NCI-H187 treated with DMSO at 0.1 percent for 48 hours (cell line): ENCODE measurements around the gene CHURC1.

ENCODE experiments used
- DNase-seq: peaks from one replicate; lab custom pipeline; 2025; lab: John Stamatoyannopoulos, UW

The CHURC1 gene

GRCh38 chr14:64938972-64939816 lies 24.9 kb downstream of the CHURC1 start:
- peak; percentile 37 for DNase-seq

- DNase-seq: no peak
Measured at GRCh38 chr14:64939817-64940190, 25.5 kb downstream of the CHURC1 start.

GRCh38 chr14:64940336-64940910 lies 26.2 kb downstream of the CHURC1 start:
- no peak for DNase-seq

GRCh38 chr14:64942531-64943111 lies 28.4 kb downstream of the CHURC1 start, which contains the start of gene GPX2:
Gene GPX2 (minus strand): TSS chr14:64942745. CDS start chr14:64942726, 19 bp downstream.
- peak; percentile 85 for DNase-seq

- DNase-seq: no peak
Measured at GRCh38 chr14:64943556-64943955, 29.3 kb downstream of the CHURC1 start.

GRCh38 chr14:64944041-64944440 lies 29.8 kb downstream of the CHURC1 start:
- no peak for DNase-seq

- no peak for DNase-seq
Measured at GRCh38 chr14:64944861-64945260, 30.6 kb downstream of the CHURC1 start.

- no peak for DNase-seq
Measured at GRCh38 chr14:64945431-64946178, 31.4 kb downstream of the CHURC1 start.

- DNase-seq: no peak
Measured at GRCh38 chr14:64946310-64947045, 32.2 kb downstream of the CHURC1 start.

- DNase-seq: no peak
Measured at GRCh38 chr14:64947710-64948611, 33.7 kb downstream of the CHURC1 start.

GRCh38 chr14:64948612-64949210 lies 34.5 kb downstream of the CHURC1 start:
- no peak for DNase-seq

- DNase-seq: no peak
Measured at GRCh38 chr14:64950889-64951288, 36.6 kb downstream of the CHURC1 start.

GRCh38 chr14:64951291-64951690 lies 37.0 kb downstream of the CHURC1 start:
- no peak for DNase-seq

- no peak for DNase-seq
Measured at GRCh38 chr14:64951724-64952123, 37.5 kb downstream of the CHURC1 start.

- no peak for DNase-seq
Measured at GRCh38 chr14:64952598-64953309, 38.5 kb downstream of the CHURC1 start.

- DNase-seq: no peak
Measured at GRCh38 chr14:64953310-64953654, 39.0 kb downstream of the CHURC1 start.

GRCh38 chr14:64953661-64954060 lies 39.4 kb downstream of the CHURC1 start:
- DNase-seq: no peak

GRCh38 chr14:64954491-64955240 lies 40.4 kb downstream of the CHURC1 start:
- DNase-seq: no peak

- DNase-seq: no peak
Measured at GRCh38 chr14:64955297-64955696, 41.0 kb downstream of the CHURC1 start.
